T-helper 9 cell (primary cell): ENCODE data around the gene DHRS7B.
"Not testable (repeated sequence)": the region's sequence is repeated elsewhere in the genome, so short reads cannot be mapped to it uniquely, and the experiment has no call there.

Experiments used
- DNase-seq: peaks from one replicate; pipeline ENCODE4 v3.0.0-alpha.2; 2020

The DHRS7B gene

GRCh38 chr17:21184570-21184969 lies 57.8 kb downstream of the DHRS7B start:
- DNase-seq = no peak

GRCh38 chr17:21185061-21185460 lies 58.3 kb downstream of the DHRS7B start:
- DNase-seq = no peak

- no peak for DNase-seq
Observed at GRCh38 chr17:21186399-21187187, 59.8 kb downstream of the DHRS7B start.

- no peak for DNase-seq
Observed at GRCh38 chr17:21189361-21189760, 62.6 kb downstream of the DHRS7B start.

- no peak for DNase-seq
Observed at GRCh38 chr17:21190078-21190477, 63.3 kb downstream of the DHRS7B start.

GRCh38 chr17:21191698-21192097 lies 64.9 kb downstream of the DHRS7B start:
- no peak for DNase-seq

GRCh38 chr17:21192414-21192813 lies 65.7 kb downstream of the DHRS7B start:
- DNase-seq = not testable (repeated sequence)

- no peak for DNase-seq
Observed at GRCh38 chr17:21193031-21193430, 66.3 kb downstream of the DHRS7B start.

GRCh38 chr17:21194226-21194625 lies 67.5 kb downstream of the DHRS7B start:
- DNase-seq = no peak

GRCh38 chr17:21194703-21195102 lies 67.9 kb downstream of the DHRS7B start:
- DNase-seq = no peak

- no peak for DNase-seq
Observed at GRCh38 chr17:21196126-21196525, 69.4 kb downstream of the DHRS7B start.

GRCh38 chr17:21198411-21198810 lies 71.6 kb downstream of the DHRS7B start:
- no peak for DNase-seq

GRCh38 chr17:21199311-21199710 lies 72.5 kb downstream of the DHRS7B start:
- DNase-seq = no peak

- no peak for DNase-seq
Observed at GRCh38 chr17:21199856-21200255, 73.1 kb downstream of the DHRS7B start.

GRCh38 chr17:21200590-21201297 lies 74.0 kb downstream of the DHRS7B start:
- DNase-seq = no peak

- DNase-seq = no peak
Observed at GRCh38 chr17:21201298-21201595, 74.5 kb downstream of the DHRS7B start.

- no peak for DNase-seq
Observed at GRCh38 chr17:21201874-21202273, 75.1 kb downstream of the DHRS7B start.

- DNase-seq = no peak
Observed at GRCh38 chr17:21202512-21202911, 75.7 kb downstream of the DHRS7B start.

GRCh38 chr17:21204935-21205334 lies 78.2 kb downstream of the DHRS7B start:
- DNase-seq = no peak

- DNase-seq = no peak
Observed at GRCh38 chr17:21208352-21208751, 81.6 kb downstream of the DHRS7B start.

GRCh38 chr17:21209511-21210175 lies 82.9 kb downstream of the DHRS7B start:
- no peak for DNase-seq

- DNase-seq = no peak
Observed at GRCh38 chr17:21210411-21211076, 83.8 kb downstream of the DHRS7B start.

- DNase-seq = no peak
Observed at GRCh38 chr17:21211825-21212479, 85.2 kb downstream of the DHRS7B start.
